HG02571 (cell line): ENCODE measurements around the gene EXOSC10.
"Not testable (repeated sequence)": the region's sequence is repeated elsewhere in the genome, so short reads cannot be mapped to it uniquely, and the experiment has no call there.

Experiments
- ATAC-seq: cut with Tn5 transposase; IDR thresholded peaks from one replicate; pipeline ENCODE4 v1.9.1; 2021; ENCODE audit warnings: mild to moderate bottlenecking, moderate library complexity; ENCODE audit not compliant: unreplicated experiment

Gene EXOSC10

DNA sequence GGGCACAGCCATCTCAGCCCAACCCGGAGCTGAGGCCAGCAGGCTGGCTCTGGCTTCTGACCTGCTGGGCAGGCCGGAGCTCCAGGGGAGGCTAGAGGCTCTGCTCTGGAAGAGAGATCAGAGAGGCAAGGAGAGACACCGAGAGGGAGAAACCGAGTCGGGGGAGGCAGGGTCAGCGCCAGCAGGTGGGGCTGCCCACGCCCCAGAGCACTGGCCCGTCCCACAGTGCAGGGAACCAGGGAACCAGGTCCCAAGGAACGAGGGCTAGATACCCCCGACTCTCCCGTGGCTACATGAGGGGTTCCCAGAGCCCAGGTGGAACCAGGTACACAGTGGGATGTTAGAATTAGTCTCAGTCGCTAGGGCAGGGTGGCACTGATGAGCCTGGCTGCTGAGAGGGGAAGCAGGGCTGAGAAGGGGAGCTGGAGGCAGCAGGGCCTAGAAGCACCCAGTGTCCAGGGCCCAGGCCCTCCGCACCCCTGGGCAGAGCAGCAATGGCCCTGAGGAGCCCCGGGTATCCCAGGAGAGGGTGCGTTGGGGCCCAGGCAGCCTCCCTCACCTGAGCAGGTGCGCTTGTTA lies 54.7 kb downstream of the EXOSC10 start:
- ATAC-seq = no peak

DNA sequence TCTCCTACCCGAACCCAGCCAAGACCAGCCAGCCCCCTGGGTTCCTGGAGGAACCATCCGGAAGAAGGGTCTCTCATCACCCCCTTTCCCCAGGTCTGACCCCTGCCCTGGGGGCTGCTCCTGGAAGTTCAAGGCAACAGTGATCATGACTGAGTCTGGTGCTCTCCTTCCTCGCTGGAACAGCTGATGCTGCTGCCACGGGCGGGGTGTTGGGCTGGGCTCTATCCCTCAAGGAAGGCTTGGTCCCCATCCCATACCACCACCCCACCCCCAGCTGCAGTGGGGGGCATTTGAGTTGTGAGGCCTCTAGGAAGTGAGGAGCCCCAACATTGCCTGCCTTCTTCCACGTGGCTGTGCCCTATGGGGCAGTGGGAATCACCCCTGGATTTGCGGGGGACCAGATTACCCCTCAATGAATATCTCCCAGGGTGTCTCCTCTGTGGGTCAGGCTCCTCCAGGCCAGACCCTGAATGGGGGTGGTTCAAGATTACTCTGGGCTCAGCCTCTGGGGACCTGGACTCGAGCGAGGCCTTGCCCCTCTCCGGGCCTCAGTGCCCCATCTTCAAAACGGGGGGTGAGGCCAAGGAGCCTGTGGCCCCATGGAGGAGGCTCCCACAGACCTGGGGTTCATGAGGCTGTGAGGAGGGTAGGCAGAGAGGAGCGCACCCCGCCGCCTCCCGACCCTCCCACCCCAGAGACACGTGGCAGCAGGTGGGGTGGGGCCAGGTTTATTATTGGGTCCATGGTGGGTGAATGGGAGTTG lies 55.4 kb downstream of the EXOSC10 start:
- ATAC-seq = no peak

DNA sequence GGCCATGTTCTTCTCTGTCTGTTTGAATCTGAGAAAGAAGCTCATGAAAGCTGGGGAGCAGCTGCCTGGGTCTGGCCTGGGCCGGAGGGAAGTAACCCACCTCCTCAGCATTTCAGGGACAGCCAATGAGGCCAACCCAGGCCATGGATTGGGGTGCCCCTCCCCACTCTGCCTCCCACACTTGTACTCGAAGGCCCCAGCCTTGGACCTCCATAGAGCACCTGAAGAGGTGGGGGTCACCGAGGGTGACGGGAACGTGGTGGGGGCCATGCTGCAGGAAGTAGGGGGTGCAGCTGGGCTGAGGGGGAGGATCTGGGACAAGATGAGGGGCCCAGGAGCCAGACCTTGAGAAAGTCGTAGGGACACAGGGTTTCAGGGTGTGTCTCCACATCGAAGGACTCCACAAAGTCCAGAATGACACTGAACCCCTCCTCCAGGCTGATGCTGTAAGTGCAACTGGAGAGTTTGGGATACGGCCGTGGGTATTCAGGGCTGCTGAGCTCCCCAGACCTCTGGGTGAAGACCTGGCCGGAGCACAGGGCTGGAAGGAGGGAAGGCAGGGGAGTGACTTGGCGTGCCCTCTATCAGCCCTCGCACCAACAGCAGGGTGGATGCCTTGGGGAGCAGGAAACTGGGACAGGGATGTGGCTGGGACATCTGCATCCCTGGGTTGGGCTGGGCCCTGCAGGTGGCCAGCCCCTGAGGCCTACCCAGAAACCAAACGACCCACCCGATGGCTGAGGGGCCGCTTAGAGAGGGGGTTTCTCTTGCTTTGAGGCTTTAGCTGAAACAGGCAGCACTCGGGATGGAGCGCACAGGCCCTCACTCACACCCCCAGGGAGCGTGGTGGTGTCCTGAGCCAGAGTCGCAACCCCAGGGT lies 56.4 kb downstream of the EXOSC10 start:
- no peak for ATAC-seq

DNA sequence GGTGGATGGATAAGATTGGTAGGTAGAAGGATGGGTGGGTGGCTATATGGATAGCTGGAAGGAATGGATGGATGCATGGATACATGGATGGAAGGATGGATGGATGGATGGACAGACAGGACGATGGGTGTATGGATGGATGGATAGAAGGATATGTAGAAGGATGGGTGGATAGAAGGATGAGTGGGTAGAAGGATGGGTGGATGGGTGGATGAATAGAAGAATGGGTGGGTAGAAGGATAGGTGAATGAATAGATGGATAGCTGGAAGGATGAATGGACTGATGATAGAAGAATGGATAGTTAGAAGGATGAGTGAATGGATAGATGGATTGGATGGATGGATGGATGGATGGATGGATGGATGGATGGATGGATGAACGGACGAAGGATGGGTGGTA lies 57.6 kb downstream of the EXOSC10 start:
- ATAC-seq = no peak

DNA sequence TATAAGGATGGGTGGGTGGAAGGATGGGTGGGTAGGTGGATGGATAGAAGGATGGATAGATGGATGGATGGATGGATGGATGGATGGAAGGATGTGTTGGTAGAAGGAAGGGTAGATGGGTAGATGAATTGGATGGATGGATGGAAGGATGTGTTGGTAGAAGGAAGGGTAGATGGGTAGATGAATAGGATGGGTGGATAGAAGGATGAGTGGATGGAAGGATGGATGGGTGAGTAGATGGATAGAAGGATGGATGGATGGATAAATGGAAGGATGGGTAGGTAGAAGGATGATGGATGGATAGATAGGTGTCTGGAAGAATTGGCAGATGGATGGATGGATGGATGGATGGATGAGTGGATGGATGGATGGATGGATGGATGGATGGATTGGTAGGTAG lies 58.6 kb downstream of the EXOSC10 start:
- no peak for ATAC-seq

GRCh38 chr1:11040105-11040429 lies 59.6 kb downstream of the EXOSC10 start:
- not testable (repeated sequence) for ATAC-seq

DNA sequence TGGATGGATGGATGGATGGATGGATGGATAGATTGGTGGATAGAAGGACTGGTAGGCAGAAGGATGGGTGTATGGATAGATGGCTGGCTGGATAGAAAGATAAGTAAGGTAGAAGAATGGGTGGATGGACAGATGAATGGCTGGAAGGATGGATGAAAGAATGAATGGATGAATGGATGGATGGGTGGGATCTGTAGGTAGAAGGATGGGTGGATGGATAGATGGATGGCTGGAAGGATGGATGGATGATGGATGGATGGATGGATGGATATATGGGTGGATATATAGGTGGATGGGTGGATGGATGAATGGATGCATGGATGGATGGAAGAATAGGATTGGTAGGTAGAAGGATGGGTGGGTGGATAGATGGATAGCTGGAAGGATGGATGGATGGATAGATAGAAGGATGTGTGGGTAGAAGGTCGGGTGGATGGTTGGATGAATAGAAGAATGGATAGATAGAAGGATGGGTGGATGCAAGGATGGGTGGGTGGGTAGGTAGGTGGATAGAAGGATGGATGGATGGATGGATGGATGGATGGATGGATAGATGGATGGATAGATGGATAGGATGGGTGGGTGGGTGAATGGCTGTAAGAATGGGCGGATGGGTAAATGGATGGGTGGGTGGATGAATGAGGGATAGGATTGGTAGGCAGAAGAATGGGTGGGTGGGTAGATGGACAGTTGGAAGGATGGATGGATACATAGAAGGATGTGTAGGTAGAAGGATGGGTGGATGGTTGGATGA lies 60.1 kb downstream of the EXOSC10 start:
- no peak for ATAC-seq

- ATAC-seq = no peak
Observed at GRCh38 chr1:11037740-11038182, 61.9 kb downstream of the EXOSC10 start.

- ATAC-seq = not testable (repeated sequence)
Observed at GRCh38 chr1:11037019-11037739, 62.5 kb downstream of the EXOSC10 start.

GRCh38 chr1:11031624-11032262 lies 67.9 kb downstream of the EXOSC10 start:
- ATAC-seq = no peak

DNA sequence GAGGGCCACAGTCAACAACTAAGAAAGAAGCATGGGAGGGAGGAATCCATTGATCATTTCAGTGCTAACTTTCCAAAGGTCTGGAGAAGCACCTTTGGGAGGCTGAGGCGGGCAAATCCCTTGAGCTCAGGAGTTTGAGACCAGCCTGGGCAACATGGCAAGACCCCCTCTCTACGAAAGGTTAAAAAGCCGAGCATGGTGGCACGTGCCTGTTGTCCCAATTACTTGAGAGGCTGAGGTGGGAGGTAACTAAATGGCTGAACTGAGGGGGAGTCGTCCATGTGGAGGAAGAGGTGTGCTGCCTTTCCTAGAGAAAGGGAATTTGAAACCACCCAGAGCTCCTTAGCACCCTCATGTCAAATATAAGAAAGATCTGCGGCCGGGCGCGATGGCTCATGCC lies 68.8 kb downstream of the EXOSC10 start:
- no peak for ATAC-seq

GRCh38 chr1:11028018-11028417 lies 71.7 kb downstream of the EXOSC10 start:
- no peak for ATAC-seq

GRCh38 chr1:11027316-11027715 lies 72.4 kb downstream of the EXOSC10 start:
- ATAC-seq = no peak

- ATAC-seq = no peak
Observed at GRCh38 chr1:11026903-11027302, 72.8 kb downstream of the EXOSC10 start.

GRCh38 chr1:11026052-11026451 lies 73.6 kb downstream of the EXOSC10 start:
- no peak for ATAC-seq

DNA sequence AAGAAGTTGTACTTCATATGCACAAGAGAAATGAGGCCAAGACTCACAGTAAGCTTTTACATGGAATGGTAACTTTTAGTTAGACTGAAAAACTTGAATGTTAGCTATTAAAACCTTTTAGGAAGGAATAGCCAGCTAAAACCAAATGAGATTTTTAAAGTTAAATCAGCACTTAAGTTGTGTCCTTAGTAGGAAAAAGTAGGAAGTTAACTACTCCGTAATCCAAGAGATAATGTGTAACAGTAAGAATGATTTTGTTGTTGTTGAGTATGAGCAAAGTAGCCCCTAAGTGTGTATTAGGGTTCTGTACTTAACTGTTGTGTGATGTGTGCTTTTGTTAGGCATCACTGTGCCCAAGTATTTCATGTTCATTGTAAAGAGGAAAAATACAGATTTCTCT lies 74.1 kb downstream of the EXOSC10 start:
- ATAC-seq = no peak

DNA sequence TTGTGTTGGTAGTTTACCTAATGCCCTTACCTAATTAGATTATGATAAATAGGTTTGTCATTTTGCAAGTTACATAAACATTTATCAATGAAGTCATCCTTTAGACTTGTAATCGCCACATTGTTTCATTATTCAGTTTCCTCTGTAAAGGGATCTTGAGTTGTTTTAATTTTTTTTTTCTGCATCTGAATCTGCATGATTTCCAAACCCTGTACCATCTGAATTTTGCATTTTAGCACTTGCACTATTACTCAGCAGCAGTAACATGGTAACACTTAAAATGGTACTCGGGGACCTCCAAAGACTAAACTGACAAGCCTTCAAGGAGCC lies 74.8 kb downstream of the EXOSC10 start:
- ATAC-seq = no peak

- ATAC-seq = no peak
Observed at GRCh38 chr1:11024154-11024873, 75.4 kb downstream of the EXOSC10 start.

DNA sequence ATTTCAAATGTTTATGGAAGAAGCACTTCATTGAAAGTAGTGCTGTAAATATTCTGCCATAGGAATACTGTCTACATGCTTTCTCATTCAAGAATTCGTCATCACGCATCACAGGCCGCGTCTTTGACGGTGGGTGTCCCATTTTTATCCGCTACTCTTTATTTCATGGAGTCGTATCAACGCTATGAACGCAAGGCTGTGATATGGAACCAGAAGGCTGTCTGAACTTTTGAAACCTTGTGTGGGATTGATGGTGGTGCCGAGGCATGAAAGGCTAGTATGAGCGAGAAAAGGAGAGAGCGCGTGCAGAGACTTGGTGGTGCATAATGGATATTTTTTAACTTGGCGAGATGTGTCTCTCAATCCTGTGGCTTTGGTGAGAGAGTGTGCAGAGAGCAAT lies 76.5 kb downstream of the EXOSC10 start:
- no peak for ATAC-seq
